Measurements from ENCODE around the gene RBM20.
A peak's percentile ranks its signal among the peaks of the same experiment; 100 is the strongest.
"Not testable (repeated sequence)": the region's sequence is repeated elsewhere in the genome, so short reads cannot be mapped to it uniquely, and the experiment has no call there.

Gene RBM20

DNA sequence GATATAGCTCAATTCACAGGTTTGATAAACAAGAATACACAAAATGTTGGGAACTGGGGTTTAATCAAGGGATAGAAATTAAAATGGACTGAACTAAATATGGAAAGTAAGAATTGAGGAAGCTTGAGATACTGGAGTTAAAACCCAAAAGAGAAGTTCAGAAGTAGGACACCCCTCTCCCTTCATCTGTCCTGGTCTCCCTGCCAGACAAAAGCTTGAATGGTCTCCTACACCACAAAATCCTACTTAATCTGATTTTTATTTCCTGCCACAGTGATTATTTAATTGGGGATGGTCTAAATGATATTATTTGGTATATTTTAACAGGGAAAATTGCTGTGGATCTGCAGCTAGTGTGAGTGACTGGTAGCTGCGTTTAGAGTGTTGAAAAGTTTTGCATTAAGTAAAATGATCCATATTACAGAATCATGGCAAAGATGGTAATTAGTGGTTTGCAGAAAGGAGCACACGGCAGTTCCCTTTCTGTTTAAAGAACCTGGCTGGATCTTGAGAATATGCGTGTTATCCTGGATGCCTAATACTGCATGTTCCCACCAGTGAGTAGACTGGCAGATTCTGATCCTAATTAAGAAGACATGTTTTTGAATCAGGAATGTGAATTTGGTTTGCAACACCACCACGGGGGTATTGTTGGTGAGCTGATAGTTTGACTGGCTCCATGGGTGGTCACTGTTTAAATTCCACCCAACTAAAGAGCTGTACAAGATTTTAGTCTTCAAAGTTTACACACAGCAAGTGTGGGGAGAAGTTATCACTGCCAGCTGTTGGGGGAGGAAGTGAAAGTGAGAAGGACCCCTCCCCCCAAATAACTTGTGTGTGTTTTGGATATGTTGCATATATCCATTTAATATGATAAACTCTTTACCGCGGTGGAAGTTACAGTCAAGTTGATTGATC, 5.5 kb downstream of the RBM20 start:
- no peak for DNase-seq

DNA sequence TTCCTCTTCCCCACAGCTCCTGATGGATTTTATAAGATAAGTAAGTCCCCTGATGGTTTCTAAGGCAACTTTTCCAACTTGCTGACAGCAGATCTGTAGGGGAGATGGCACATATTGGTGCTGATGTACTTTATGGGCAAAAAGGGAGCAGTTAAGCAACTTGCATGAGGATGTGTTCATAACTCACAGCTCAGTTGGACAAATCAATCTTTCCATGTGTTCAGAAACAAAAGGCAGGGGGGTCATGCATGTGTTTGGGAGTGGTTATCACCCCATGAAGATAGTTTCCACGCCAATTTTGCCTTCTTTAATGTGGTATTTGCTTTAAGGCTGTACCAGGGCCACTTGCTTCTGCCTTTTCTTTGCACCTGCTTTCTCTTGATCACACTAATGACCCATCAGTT, 6.1 kb downstream of the RBM20 start:
- no peak for DNase-seq

DNA sequence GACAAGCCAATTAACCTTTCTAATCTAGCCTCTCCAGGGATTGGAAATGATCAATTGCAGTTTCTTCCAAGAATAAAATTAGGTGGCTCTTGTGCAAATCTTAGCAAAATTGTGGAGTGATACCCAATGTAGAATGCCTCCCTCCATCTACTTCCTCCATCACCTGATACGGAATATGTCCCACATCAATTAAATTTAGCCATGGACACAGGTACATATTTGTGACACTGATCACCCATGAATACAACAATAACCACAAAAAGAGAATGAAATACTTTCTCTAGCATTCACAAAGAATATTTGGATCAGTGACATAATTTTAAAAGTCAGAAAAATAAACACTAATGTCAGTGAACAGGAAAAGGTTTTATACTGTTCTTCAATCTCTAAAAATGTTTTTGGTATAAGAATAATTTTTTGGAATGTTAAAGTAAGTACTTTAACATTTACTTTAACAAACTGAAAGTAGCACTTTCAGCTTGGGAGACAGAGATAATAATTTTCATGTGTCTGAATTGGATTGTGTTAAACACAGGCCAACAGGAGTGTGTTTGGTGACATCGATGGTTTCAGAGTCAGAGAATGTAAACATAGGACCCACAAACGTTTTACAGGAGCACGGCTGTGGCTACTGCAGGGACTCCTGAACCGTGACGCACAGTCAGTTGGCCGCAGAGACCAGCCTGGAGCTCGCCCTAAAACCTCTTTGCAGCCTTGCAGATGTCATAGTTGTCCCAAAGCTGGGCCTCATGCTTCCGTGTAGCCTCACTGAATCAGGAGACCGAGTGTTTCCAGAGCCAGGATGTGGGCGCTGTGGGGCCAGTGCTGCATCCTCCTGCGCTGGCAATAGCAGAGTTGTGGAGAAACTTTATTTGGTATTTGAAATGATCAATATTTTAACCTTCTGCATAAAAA, 7.2 kb downstream of the RBM20 start:
- peak; percentile 29 for DNase-seq

DNA sequence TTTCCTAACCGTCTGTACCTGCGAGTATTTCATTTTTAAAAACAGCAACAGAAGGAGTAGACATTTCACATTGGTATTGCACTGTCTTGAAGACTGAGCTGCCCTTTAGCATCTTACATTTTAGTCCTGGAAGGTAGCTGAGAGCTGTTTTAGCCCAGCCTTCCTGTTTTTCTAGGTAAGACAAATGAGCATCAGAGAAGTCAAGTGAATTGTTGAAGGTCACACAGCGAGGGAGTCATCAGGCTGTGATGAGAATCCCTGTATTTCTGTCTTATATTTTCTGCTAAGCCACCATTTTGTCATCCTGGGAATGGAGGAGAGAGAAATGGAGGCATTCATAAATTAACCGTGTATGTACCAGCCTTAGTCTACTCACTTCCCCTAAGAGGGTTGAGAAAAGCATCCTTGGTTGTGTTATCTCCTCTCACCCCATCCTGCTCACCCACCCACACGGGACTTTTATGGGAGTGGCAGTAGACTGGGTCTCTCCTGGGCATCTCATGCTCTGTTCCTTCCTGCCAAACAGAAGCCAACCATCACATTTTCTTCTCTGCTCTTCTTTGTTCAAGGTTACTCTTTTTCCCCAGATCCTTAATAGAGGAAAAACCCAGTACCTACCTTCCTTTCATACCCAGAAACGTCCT, 8.5 kb downstream of the RBM20 start:
- no peak for DNase-seq

DNA sequence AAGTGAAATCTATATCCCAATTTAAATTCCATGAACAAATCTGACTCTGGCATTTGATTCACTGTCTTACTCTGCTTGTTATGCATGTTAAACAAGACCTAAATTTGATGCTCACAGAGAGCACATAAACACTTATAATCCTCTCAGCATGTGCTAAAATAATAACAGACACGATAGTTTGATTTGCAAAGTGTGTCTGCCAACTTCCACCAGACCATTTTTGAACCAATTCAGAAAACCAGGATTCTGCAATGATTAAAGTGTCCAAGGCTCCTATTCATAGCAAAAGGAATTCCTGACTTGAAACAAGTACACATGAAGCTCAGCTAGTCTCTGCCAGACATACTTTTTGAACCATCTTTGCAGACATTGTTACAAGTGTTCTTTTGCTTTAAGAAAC, 11.2 kb downstream of the RBM20 start:
- no peak for DNase-seq

DNA sequence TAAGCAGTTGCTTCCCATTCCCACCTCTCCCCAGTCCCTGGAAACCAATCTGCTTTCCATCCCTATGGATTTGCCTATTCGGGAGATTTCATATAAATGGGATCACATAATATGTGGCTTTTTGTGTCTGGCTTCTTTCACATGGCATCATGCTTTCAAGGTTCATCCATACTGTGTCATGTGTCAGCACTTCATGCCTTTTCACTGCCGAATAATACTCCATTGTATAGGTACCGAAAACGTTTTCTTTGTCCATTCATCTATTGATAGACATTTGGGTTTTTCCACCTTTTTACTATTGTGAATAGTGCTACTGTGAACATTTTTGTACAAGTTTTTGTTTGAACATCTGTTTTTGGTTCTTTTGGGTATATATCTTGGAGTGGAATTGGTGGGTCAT, 12.5 kb downstream of the RBM20 start:
- DNase-seq: no peak

DNA sequence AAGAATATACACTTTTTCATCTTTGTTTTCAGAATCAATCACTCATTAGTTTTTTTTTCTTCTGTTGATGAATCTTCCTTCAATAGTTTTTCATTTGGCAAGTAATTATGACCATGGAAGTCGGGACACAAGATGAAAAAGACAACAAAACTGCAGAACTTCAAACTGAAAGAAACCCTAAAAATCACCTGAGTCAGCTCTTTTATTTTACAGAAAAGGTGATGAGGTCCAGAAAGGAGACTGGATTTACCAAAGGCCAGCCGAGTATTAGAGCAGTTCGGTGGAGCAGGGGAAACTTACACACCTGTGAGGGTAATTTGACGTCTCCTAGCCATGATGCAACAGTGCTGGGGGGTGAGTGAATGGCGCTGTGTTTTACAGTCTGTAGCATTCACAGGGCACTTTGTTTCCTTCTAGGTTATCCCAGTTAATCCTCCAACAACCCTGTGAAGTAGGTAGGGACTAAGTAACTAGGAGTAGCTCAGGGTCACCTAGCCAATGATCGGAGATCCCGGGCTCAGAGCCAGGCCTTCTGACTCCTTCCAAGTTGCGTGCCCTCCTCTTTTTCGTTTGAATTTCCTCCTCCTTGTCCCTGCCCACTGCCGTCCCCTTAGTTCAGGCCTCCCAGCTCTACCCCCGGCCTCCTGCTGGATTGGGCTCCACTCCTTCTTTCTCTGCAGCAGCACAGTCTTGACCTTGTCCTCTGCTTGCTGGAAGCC, 14.0 kb downstream of the RBM20 start:
- DNase-seq: no peak

DNA sequence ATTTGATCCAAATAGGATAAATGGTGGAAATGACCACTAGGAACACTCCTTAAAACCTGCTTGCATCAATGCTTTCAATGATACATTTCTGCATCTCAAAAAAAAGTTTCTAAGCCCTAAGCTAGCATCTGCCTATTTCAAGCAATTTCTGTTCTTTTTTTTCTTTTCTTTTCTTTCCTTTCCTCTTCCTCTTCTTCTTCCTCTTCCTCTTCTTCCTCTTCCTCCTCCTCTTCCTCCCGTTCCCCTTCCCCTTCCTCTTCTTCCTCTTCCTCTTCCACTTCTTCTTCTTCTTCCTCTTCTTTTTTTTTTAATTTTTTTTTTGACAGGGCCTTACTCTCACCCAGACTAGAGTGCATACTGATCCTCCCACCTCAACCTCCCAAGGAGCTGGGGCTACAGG, 15.4 kb downstream of the RBM20 start:
- no peak for DNase-seq

DNA sequence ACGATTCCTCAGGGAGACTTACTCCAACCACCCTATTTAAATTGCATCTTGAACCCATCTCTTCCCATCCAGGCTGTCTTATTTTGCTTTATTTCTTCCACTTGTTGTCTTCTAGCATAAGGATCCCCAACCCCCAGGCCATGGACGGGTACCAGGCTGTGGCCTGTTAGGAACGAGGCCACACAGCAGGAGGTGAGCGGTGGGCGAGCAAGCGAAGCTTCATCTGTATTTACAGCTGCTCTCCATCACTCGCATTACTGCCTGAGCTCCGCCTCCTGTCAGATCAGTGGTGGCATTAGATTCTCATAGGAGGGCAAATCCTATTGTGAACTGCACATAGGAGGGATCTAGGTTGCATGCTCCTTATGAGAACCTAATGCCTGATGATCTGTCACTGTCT, 16.2 kb downstream of the RBM20 start:
- DNase-seq: not testable (repeated sequence)

DNA sequence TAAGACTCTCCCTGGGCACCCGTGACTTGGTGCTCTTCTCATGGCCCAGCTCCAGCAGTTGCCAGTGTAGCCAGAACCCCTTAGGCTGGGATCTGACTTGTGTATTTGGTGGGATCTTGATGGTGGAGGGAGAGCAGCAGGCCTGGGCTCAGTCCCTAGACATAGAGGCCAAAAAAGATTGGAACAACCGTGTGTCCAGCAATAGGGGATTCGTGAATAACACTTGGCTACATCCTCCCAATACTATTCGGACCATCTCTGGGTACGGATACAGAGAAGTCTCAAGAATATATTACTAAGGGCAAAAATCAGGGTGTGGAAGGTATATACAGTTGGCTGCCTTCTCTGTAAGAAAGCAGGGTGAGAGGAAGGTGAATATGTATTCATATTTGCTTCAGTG, 17.2 kb downstream of the RBM20 start:
- DNase-seq: no peak

DNA sequence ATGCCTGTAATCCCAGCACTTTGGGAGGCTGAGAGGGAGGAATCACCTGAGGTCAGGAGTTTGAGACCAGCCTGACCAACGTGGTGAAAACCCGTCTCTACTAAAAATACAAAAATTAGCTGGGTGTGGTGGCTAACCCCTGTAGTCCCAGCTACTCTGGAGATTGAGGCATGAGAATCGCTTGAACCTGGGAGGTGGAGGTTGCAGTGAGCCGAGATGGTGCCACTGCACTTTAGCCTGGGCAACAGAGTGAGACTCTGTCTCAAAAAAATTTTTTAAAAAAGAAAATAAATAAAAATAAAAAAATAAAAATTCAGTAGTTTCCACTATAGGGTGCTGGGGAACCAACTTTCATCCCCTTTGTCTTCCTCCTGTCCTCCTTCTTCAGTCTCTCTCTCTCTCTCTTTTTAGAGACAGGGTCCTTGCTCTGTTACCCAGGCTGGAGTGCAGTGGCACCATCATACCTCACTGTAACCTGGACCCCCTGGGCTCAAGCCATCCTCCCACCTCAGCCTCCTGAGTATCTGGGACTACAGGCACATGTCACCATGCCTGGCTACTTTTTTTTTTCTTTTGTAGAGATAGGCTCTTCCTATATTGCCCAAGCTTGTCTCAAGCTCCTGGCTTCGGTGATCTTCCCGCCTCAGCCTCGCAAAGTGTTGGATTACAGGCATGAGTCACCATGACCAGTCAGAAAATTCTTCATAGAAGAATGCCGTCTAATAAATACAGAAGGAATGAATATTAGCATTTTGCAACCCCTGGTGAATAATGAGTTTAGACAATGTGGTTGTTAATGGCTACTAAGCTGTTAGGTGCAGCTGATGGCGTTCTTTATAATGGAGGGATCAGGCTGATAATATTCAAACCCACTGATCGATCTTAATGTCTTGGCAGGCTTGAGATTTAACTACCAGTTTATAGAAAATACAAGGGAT, 20.6 kb downstream of the RBM20 start:
- DNase-seq: no peak

DNA sequence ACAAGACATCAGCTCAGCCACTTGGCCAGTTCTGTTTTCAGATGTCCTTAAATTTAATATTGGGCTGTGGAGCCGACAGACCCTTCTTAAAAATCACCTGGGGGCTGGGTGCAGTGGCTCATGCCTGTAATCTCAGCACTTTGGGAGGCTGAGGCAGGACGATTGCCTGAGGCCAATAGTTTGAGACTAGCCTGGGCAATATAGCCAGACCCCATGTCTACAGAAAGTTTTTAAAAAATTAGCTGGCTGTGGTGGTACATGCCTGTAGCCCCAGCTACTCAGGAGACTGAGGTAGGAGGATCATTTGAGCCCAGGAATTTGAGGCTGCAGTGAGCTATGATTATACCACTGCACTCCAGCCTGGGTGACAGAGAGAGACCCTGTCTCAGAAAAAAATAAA, 22.1 kb downstream of the RBM20 start:
- DNase-seq: not testable (repeated sequence)

DNA sequence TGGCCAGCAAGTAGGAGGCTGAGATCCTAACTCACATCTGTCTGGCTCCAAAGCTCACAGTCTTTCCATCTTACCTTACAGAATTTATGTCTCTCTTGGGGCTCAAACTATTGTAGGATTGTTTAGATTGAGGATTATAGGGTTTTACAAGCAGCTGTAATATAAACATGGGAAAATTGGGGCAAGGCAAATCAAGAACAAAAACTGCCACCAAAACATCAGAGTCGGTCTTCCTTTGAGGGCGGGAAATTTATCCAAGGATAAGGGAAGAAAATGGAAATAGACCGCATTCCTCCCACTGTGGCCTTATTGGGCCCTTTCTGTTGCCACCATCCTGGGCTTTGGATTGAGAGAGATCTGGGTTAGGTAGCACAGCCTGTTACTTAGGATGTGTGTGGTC, 22.5 kb downstream of the RBM20 start:
- DNase-seq: no peak

DNA sequence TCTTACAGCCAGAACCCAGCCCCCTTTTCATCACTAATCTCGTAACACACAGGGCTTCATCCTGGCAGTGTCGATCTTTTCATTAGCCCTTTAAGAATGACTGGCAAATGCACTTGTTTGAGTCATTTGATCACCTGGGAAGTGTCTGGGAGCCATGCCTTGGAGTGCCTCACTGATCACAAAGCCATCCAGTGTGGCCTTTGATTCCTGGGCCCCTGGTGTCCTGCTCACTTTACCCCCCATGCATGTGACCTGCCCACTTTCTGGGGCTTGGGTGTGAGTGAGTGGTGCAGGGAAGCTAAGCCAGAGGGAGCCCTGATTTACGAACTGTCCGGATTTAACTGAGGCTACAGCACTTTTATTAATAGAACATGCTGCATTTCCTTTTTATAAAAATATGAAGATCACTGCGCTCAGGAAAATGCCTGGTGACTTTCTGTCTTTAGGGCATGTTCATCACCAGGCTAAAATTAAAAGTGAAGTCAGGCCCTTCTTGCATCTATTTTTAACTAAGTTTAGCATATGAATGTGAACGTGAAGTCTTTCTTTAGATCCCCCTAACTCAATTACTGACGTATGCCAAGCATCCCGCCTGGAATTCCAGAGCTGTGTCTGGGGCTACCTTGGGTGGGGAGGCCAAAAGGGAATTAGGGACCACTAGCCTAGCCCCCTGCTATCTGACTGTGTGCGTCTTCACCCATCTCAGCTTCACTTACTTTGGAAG, 23.6 kb downstream of the RBM20 start:
- DNase-seq: no peak

DNA sequence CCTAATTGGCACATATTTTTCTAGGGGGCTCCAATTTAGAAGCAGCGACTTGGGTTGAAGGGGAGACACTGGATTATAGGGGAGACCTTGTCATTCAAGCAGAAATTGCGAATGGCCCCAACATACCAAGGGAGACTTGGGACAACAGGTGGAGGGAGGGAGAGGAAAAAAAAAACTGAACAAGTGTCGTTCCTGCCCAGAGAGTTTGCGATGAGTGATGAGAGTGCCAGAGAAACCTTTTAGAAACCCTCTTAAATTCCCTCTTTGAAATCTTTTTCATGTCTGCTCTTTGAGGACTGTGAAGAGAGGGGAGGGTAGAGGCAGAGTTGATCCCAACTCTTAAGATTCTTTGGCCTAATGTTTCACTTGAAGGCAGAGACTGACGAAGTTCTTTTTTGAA, 24.3 kb downstream of the RBM20 start:
- DNase-seq: no peak

DNA sequence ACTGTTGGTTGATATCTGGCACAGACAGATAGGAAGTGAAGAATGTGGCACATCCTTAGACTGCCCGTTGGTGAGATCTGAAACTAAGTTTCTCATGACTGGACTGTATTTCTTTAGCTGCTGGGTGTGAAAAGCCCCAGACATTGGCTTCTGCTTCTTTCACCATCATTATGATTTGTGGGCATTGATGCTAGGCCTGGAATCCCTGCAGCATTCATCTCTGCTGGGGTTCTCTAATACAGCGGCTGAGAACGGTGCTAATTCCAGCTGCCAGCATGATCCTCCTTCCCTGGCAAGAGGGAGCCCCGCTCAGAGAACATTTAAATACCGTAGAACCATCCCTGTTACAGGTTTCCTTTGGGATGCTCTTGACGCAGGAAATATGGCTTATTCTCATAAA, 26.2 kb downstream of the RBM20 start:
- DNase-seq: no peak

DNA sequence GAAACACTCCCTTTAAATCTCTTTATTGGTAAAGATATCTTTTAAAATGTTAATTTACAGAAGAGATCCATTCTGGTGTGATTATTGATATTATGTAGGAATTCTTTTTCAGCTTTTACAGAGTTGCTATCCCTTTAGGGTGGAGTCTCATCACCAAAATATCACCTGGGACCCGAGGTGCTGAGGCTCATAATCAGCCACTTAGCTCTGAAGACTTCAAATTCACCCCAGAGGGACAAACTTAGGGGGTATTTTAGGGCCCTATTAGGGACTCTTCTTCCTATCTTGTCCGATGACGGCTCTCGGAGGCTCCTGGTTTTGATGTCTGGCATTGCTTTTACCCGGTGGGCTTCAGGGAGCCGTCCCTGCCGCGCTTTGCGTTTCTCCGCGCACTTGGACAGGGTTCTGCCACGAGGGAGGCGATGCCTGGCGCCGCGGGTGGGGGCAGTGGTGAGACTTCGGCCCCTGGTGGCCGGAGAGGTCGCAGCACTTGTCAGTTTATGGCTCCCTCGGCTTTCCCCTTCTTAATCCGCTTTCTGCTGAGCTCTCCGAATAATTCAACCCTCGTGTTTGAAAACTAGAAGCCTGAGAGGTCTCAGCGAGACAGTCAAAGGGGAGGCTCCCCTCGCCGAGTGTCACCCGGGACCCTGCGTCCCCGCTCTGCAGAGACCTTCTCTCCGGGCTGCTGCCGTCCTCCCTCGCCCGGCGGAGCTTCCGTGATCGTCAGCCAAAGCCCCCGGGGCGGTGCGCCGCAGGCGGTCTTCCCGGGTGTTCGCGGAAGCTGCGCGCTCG, 27.8 kb downstream of the RBM20 start:
- peak; percentile 86 for DNase-seq

DNA sequence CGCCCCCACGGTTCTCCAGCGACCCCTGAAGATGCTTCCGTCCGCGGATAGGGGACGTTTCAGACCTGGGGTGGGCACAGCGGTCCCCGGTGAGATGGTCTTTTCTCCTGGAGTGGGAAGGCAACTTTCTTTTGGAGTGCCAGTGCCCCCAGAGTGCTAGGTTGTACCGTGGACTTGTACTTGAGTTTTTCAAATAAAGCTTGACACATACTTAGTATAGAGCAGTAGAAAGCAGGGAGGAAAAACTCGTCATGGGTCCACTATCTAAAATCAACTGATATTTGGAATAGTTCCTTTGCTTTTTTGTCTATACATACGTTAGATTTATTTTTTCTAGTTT, 28.4 kb downstream of the RBM20 start:
- DNase-seq: no peak

DNA sequence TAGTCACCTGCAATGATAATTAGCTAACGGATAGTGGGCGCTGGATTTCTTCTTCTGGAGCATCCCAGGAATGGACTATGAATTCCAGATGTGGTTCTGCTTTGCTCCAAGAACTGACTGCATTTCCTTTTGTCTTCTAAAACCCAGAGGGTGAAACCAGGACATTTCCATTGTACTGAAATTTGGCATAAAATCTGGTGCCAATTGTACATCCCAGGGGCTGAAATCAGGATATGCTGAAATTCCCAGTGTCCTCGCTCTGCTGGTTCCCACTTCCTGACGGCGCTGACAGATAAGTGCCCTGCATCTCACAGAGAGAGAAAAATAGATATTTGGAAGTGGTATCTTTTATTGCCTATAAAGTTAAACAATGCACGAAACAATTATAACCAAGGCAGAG, 31.9 kb downstream of the RBM20 start:
- DNase-seq: no peak
